IMR-90 (cell line): Measurements from ENCODE around the gene GRID1. TPM values are rescaled to one million over a fixed set of nuclear protein-coding genes. Genes with fewer than 3 reads are reported as not detected.

Source experiments
- ATAC-seq: fragments of 200-7000 bp; cut with Tn5 transposase; 2 replicates; pipeline ENCODE4 v1.9.1; 2020; ENCODE audit warnings: low read depth, mild to moderate bottlenecking, moderate library complexity
- BruUV-seq: library from RNA; stranded (reverse); fragments of 400-500 nt; replicated peaks from 2 replicates; lab custom pipeline; 2021; lab: Mats Ljungman, UMichigan
- CTCF ChIA-PET: fragments of 300-600 bp; formaldehyde crosslinking; extraction: SDS; loops from one replicate; lab custom pipeline; 2021; ENCODE audit warnings: antibody characterized with exemption; lab: Yijun Ruan, JAX
- POLR2A ChIA-PET: fragments of 300-600 bp; sonication (Branson Sonifier 250); formaldehyde crosslinking; loops from one replicate; lab custom pipeline; 2022; ENCODE audit warnings: antibody characterized with exemption; ENCODE audit not compliant: unreplicated experiment; lab: Charles Lee
- DNase-seq: peaks from one replicate; pipeline ENCODE4 v3.0.0; 2013
- H2AFZ ChIP-seq: replicated peaks from 2 replicates; pipeline ENCODE3; 2013; ENCODE audit warnings: low read length, mild to moderate bottlenecking; ENCODE audit not compliant: poor library complexity
- H2AK5ac ChIP-seq: 2 replicates; pipeline ENCODE4 v1.6.1; 2013; ENCODE audit warnings: low read depth, low read length, inconsistent platforms
- H2AK9ac ChIP-seq: replicated peaks from 2 replicates; pipeline ENCODE3; 2013; ENCODE audit warnings: mild to moderate bottlenecking, low read depth, low read length, moderate library complexity; ENCODE audit not compliant: poor library complexity
- H2BK120ac ChIP-seq: 2 replicates; pipeline ENCODE4 v1.6.1; 2013; ENCODE audit warnings: low read depth, low read length, inconsistent platforms
- H2BK15ac ChIP-seq: 3 replicates; pipeline ENCODE4 v1.6.1; 2013; ENCODE audit warnings: low read depth, low read length, inconsistent platforms
- H2BK20ac ChIP-seq: 2 replicates; pipeline ENCODE4 v1.6.1; 2013; ENCODE audit warnings: low read depth, mild to moderate bottlenecking, inconsistent platforms, low read length, moderate library complexity
- H2BK5ac ChIP-seq: 2 replicates; pipeline ENCODE4 v1.6.1; 2013; ENCODE audit warnings: mild to moderate bottlenecking, low read depth, low read length, inconsistent platforms; ENCODE audit not compliant: poor library complexity, severe bottlenecking
- H3K14ac ChIP-seq: replicated peaks from 2 replicates; pipeline ENCODE4 v1.6.1; 2013; ENCODE audit warnings: low read depth, low read length, inconsistent platforms
- H3K18ac ChIP-seq: 2 replicates; pipeline ENCODE4 v1.6.1; 2013; ENCODE audit warnings: low read depth, low read length, control low read depth
- H3K23ac ChIP-seq: 2 replicates; pipeline ENCODE4 v1.6.1; 2013; ENCODE audit warnings: low read depth, low read length, inconsistent platforms
- H3K27ac ChIP-seq: 2 replicates; pipeline ENCODE4 v1.5.1; 2013; ENCODE audit warnings: mild to moderate bottlenecking, control low read depth, low read length; ENCODE audit not compliant: insufficient read depth
- H3K27me3 ChIP-seq: 2 replicates; pipeline ENCODE4 v1.6.1; 2013; ENCODE audit warnings: low read length; ENCODE audit not compliant: control insufficient read depth, insufficient read depth
- H3K36me3 ChIP-seq: 2 replicates; pipeline ENCODE4 v1.6.1; 2013; ENCODE audit warnings: low read length, mixed read lengths; ENCODE audit not compliant: control insufficient read depth, insufficient read depth
- H3K4ac ChIP-seq: 2 replicates; pipeline ENCODE4 v1.6.1; 2013; ENCODE audit warnings: low read depth, low read length, inconsistent platforms
- H3K4me1 ChIP-seq: 2 replicates; pipeline ENCODE4 v1.6.1; 2013; ENCODE audit warnings: low read length, mixed read lengths; ENCODE audit not compliant: control insufficient read depth, insufficient read depth
- H3K4me2 ChIP-seq: 2 replicates; pipeline ENCODE4 v1.6.1; 2013; ENCODE audit warnings: low read depth, mild to moderate bottlenecking, control low read depth, low read length, moderate library complexity
- H3K4me3 ChIP-seq: 2 replicates; pipeline ENCODE4 v1.5.1; 2013; ENCODE audit warnings: low read depth, mild to moderate bottlenecking, control low read depth, low read length, moderate library complexity; ENCODE audit not compliant: insufficient read depth
- H3K56ac ChIP-seq: 2 replicates; pipeline ENCODE4 v1.6.1; 2013; ENCODE audit warnings: low read length, inconsistent platforms; ENCODE audit not compliant: insufficient read depth; ENCODE audit errors: extremely low read depth
- H3K79me1 ChIP-seq, 2 experiments: 2 replicates each; pipeline ENCODE4 v1.6.1; 2013; ENCODE audit warnings: low read length in 2 of 2, inconsistent platforms in 1 of 2, low read depth in 1 of 2
- H3K9ac ChIP-seq: 2 replicates; pipeline ENCODE4 v1.6.1; 2013; ENCODE audit warnings: low read depth, low read length, control low read depth
- H3K9me1 ChIP-seq: 2 replicates; pipeline ENCODE4 v1.6.1; 2013; ENCODE audit warnings: low read length, inconsistent platforms; ENCODE audit not compliant: insufficient read depth
- H3K9me3 ChIP-seq: 2 replicates; pipeline ENCODE4 v1.6.1; 2013; ENCODE audit warnings: low read length; ENCODE audit not compliant: control insufficient read depth, insufficient read depth
- H4K20me1 ChIP-seq: 2 replicates; pipeline ENCODE4 v1.6.1; 2013; ENCODE audit warnings: low read length, inconsistent platforms; ENCODE audit not compliant: insufficient read depth
- H4K5ac ChIP-seq: 2 replicates; pipeline ENCODE4 v1.6.1; 2013; ENCODE audit warnings: mild to moderate bottlenecking, low read depth, low read length, control low read depth
- H4K8ac ChIP-seq, 2 experiments: 2 replicates each; pipeline ENCODE4 v1.6.1; 2013; ENCODE audit warnings: low read depth in 2 of 2, low read length in 2 of 2, control low read depth in 1 of 2, inconsistent platforms in 1 of 2
- H4K91ac ChIP-seq: 2 replicates; pipeline ENCODE4 v1.6.1; 2013; ENCODE audit warnings: low read depth, low read length, inconsistent platforms; ENCODE audit not compliant: insufficient read depth
- BHLHE40 ChIP-seq: fragments of 150-350 bp; IDR thresholded peaks from 2 replicates; pipeline ENCODE4 v1.6.1; 2016; ENCODE audit warnings: mild to moderate bottlenecking, low read depth, low read length
- CEBPB ChIP-seq: IDR thresholded peaks from 2 replicates; pipeline ENCODE4 v1.6.1; 2012; ENCODE audit warnings: low read depth, low read length, improper control_type of control experiment
- FOS ChIP-seq: fragments of 150-350 bp; IDR thresholded peaks from 2 replicates; pipeline ENCODE4 v1.6.1; 2016; ENCODE audit warnings: low read depth, low read length
- MAFK ChIP-seq: IDR thresholded peaks from 2 replicates; pipeline ENCODE4 v1.6.1; 2012; ENCODE audit warnings: low read depth, low read length, improper control_type of control experiment
- MAZ ChIP-seq: IDR thresholded peaks from 2 replicates; pipeline ENCODE4 v1.6.1; 2012; ENCODE audit warnings: low read depth, mild to moderate bottlenecking, low read length, improper control_type of control experiment, moderate library complexity, borderline replicate concordance
- MXI1 ChIP-seq: IDR thresholded peaks from 2 replicates; pipeline ENCODE4 v1.6.1; 2012; ENCODE audit warnings: low read depth, mild to moderate bottlenecking, low read length, moderate library complexity, borderline replicate concordance
- POLR2A ChIP-seq: IDR thresholded peaks from 2 replicates; pipeline ENCODE4 v1.6.1; 2012; ENCODE audit warnings: mild to moderate bottlenecking, low read depth, low read length
- RAD21 ChIP-seq: IDR thresholded peaks from 2 replicates; pipeline ENCODE4 v1.6.1; 2012; ENCODE audit warnings: low read length, improper control_type of control experiment
- SMC3 ChIP-seq: fragments of 150-350 bp; IDR thresholded peaks from 2 replicates; pipeline ENCODE4 v1.6.1; 2016; ENCODE audit warnings: low read depth, mild to moderate bottlenecking, antibody characterized with exemption, low read length, moderate library complexity
- WGBS, 2 experiments: methylation state at CpG; one replicate each; pipeline versions ENCODE4 v1.1.5 to v1.1.7; 2013; ENCODE audit warnings: missing lambda C conversion rate in 2 of 2; ENCODE audit not compliant: insufficient read length in 1 of 2; ENCODE audit errors: extremely low coverage in 2 of 2; 5-methylcytosine and 5-hydroxymethylcytosine counted together
- dilution Hi-C: fragments of 300-500 bp; cut with HindIII; formaldehyde crosslinking; loops from one replicate; pipeline ENCODE4 v1.14.3; 2018; ENCODE audit warnings: low sequenced_read_pairs; ENCODE audit not compliant: unreplicated experiment
- in situ Hi-C: fragments of 300-500 bp; cut with MboI; formaldehyde crosslinking; loops from 3 replicates; pipeline ENCODE4 v1.14.3; 2019; ENCODE audit warnings: low sequenced_read_pairs, inconsistent platforms, mixed read lengths
- intact Hi-C: fragments of 100-400 bp; cut with micrococcal nuclease; formaldehyde crosslinking; loops from 2 replicates; pipeline ENCODE4 v1.10.0; 2022
- polyA plus RNA-seq, 3 experiments: library from polyadenylated mRNA; depleted of rRNA; stranded (reverse); fragments of >200 nt; gene quantifications; 2 replicates each; pipeline ENCODE4 v1.2.3, GENCODE V29; 2012; ENCODE audit warnings: low replicate concordance in 1 of 3
- total RNA-seq: library from RNA; depleted of rRNA; stranded (reverse); fragments of >200 nt; gene quantifications from 2 replicates; pipeline ENCODE4 v1.2.3, GENCODE V29; 2012
- TF ChIP-seq, protein P1 (sequence below): fragments of 150-350 bp; IDR thresholded peaks from 2 replicates; pipeline ENCODE4 v1.6.1; 2016; ENCODE audit warnings: low read depth, mild to moderate bottlenecking, low read length, moderate library complexity, borderline replicate concordance

GRID1 gene
- total and polyA plus RNA-seq, 2 of the 4 experiments (the other 2 are of a cell fraction): not detected

DNA sequence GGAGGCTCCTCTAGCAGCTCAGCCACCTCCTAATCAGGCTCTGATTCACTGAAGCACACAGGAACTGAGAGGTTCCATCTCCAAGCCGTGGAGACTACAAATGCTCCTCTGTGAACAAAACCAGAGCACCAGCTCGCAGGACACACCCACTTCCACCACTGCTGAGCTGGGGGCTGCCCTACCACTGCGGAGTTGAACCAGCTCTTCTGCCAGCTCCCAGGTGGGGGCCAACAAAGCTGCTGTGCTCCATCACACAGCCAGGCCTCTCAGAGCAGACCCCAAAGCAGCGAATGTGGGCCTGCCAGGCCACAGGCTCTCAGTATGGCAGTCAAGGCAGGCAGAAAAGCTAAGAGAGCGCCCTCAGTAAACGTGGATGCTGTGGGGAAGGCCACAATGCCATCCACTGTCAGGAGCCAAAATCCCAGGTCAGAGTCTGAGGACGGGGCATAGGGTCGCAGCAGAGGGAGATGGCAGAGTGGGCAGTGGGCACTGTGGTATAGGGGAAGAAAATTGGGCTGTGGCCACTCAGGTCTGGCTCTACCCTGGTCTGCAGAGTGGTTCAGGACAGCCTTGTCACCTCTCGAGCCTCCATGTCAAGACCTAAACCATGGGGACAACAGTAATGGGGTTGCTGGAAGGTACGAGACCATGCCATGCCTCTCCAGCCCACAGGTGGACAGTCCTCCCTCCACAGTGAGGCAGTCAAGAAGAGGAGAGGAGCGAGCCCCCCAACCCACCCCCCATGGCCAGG, 82.1 kb downstream of the GRID1 start:
- H2AK9ac ChIP-seq: no peak overlapping the region
- no peak overlapping the region for H2AK5ac ChIP-seq
- no peak overlapping the region for H2BK120ac ChIP-seq
- no peak overlapping the region for H3K14ac ChIP-seq
- no peaks in the 10 kb centered on the region for H3K36me3 ChIP-seq
- no peak for ATAC-seq
- H3K4me3 ChIP-seq: no peak overlapping the region
- no peak overlapping the region for H3K56ac ChIP-seq
- no peak for DNase-seq
- H4K8ac ChIP-seq: no peak overlapping the region
- dilution Hi-C loops (no loop called here), intact Hi-C loops (no loop called here), in situ Hi-C loops (no loop called here)
- BruUV-seq: no TSS peak
- WGBS, 2 experiments: 32% methylated on average over 5 of the region's 11 CpGs; no CpG with 5 or more reads in 1 of the 2 experiments
- ChIA-PET CTCF (no interaction called here), POLR2A (no interaction called here)
- H3K4me1 ChIP-seq: no peaks in the 10 kb centered on the region
- no peaks in the 10 kb centered on the region for H3K27me3 ChIP-seq
- H3K4ac ChIP-seq: no peak overlapping the region
- H4K91ac ChIP-seq: no peak overlapping the region
- H4K5ac ChIP-seq: no peak overlapping the region
- TF ChIP-seq FOS: no peak
- no peak for TF ChIP-seq POLR2A
- no peak for TF ChIP-seq MAFK
- TF ChIP-seq MAZ: no peak
- no peak for TF ChIP-seq BHLHE40
- no peak for TF ChIP-seq MXI1
- TF ChIP-seq SMC3: no peak
- no peak for TF ChIP-seq CEBPB
- TF ChIP-seq, protein P1, sequence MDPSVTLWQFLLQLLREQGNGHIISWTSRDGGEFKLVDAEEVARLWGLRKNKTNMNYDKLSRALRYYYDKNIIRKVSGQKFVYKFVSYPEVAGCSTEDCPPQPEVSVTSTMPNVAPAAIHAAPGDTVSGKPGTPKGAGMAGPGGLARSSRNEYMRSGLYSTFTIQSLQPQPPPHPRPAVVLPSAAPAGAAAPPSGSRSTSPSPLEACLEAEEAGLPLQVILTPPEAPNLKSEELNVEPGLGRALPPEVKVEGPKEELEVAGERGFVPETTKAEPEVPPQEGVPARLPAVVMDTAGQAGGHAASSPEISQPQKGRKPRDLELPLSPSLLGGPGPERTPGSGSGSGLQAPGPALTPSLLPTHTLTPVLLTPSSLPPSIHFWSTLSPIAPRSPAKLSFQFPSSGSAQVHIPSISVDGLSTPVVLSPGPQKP: no peak
- no peak for TF ChIP-seq RAD21
- H2BK15ac ChIP-seq: no peak overlapping the region
- no peaks in the 10 kb centered on the region for H3K79me1 ChIP-seq
- no peak overlapping the region for H3K27ac ChIP-seq
- H3K23ac ChIP-seq: no peak overlapping the region
- no peak overlapping the region for H2BK5ac ChIP-seq
- no peak overlapping the region for H3K9ac ChIP-seq
- H3K9me1 ChIP-seq: 0 out of 2 replicates have a peak, but pooled peaks cover 3% of the 10 kb centered on the region
- no peak overlapping the region for H3K18ac ChIP-seq
- H2AFZ ChIP-seq: no peak overlapping the region
- H4K20me1 ChIP-seq: no peaks in the 10 kb centered on the region
- H3K9me3 ChIP-seq: no peaks in the 10 kb centered on the region
- H2BK20ac ChIP-seq: no peak overlapping the region
- H3K4me2 ChIP-seq: no peak overlapping the region
